RKO (cell line): ENCODE results near the gene PCSK6.
A peak's percentile ranks its signal among the peaks of the same experiment; 100 is the strongest.

Experiments used
- DNase-seq: peaks from one replicate; pipeline ENCODE4 v3.0.0-alpha.2; 2016; ENCODE audit warnings: low spot score

PCSK6 gene

GRCh38 chr15:101498717-101499480, 9.4 kb upstream of the PCSK6 start:
- peak; percentile 10 for DNase-seq

GRCh38 chr15:101498076-101498716, 8.7 kb upstream of the PCSK6 start:
- DNase-seq: no peak

- DNase-seq: no peak
These were observed 8.1 kb upstream of the PCSK6 start for GRCh38 chr15:101497484-101498034.

DNA sequence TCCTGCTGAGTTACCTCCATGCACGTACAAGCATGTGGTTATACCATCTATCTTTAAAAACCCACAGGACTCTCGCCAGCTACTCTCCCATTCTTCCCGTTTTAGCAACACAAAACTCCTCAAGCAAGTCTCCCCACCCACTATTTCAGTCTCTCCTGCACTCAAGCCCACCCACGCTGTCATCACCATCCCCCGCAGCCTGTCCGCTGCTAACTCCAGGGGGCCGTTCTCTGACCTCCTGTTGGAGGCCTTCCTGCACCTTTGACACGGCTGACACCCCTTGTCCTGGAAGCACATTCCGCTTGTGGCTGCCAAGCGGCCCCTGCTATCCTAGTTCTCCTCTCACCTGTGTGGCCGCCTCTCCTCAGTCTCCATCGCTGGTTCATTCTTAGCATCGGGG, 7.5 kb upstream of the PCSK6 start:
- no peak for DNase-seq

DNA sequence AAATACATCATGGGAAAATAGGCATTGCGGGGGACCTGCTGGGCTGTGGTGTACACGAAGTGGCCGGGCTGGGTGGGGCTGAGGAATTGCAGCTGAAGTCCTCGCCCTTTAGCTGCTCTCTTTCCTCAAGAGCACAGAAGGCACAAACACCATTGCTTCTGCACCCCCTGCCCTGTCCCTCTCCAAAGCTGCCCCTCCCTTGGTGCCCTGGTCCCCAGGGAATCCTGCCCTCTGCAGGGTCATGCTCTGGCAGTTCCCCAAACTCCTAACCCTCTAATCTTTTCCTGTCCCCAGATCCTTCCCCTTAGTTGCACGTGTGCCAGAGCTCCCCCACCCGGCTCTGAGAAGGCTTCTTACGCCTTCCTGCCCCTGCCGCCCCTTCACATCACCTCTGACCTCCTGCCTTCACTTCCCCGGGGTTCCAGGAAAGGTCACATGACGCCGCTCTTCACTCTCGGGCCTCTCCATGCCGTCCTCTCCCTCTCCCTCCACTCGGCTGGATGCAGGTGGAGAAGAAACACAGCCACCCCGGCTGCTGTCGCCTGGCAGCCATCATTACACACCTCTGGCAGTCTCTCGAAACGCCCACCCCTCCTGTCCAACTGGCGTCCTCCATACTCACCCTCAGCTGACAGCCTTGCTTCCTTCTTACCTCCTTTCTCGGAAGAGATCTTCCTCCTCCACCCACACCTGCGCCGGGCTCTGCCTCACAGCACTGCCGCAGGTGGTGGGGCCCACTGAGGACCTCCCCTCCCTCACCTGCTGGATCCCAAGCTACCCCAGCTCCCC, 6.9 kb upstream of the PCSK6 start:
- DNase-seq: no peak

DNA sequence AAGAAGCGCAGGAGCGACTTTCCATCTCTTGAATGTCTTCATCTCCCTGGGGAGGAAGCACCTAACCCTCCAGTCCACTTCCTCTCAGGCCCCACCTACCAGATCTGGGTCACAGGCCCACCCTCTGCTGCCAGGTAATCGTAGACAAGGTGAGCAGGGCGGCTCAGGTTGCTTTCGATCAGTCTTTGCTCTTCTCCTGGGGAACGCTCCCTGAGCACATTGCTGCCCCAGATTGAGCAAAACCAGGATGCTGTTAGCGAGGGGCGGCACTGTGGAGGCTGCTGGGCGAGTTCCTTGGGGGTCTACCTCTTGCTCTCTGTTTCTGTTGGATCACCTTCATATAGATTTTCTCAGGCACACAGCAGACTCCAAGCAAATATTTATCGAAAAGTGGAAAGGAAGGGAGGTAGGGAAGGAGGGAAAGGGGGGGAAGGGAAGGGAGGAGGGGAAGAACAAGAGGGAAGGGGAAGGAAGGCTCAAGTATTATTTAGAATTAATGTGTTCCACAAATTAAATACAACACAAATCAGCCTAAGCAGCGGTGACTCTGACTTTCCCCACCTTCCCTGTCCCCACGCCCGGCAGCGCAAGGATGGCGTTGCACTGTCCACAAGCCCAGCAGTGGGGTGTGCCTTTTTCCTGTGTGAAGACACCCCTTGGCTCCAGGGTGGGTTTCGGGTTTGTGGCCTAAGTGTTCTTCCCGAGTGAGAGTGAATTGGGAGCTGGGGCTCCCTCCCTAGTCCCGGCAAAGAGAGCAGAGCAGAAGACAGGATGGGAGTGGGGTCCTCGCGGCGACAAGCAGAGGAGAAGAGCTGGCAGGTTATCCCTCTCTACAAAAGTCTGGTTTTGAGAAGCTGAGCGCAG, 6.1 kb upstream of the PCSK6 start:
- DNase-seq: no peak

DNA sequence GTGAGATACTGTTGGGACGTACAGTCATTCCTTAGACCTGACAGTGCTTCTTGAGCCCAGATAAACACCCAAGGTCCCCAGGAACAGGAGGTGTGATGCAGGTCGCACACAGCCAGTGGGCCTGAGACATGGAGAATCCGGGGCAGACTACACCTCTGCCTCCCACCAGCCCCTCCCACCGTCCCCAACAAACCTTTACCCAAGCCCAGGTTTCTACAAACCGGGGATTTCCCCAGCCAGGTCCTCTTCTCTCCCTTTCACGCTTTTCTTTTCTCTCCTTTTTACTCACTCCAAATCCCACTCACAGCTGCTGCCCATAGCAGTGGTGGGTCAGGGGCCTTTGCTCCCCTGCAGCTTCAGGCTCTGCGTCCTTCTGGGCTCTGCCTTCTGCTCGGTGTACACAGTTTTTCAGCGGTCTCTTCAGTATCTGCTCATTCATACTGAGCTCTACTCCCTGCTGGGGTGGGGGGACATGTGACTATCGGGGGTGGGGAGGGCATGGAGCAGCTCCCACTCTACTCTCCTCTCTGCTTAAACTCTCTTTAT, 4.8 kb upstream of the PCSK6 start:
- DNase-seq: no peak

DNA sequence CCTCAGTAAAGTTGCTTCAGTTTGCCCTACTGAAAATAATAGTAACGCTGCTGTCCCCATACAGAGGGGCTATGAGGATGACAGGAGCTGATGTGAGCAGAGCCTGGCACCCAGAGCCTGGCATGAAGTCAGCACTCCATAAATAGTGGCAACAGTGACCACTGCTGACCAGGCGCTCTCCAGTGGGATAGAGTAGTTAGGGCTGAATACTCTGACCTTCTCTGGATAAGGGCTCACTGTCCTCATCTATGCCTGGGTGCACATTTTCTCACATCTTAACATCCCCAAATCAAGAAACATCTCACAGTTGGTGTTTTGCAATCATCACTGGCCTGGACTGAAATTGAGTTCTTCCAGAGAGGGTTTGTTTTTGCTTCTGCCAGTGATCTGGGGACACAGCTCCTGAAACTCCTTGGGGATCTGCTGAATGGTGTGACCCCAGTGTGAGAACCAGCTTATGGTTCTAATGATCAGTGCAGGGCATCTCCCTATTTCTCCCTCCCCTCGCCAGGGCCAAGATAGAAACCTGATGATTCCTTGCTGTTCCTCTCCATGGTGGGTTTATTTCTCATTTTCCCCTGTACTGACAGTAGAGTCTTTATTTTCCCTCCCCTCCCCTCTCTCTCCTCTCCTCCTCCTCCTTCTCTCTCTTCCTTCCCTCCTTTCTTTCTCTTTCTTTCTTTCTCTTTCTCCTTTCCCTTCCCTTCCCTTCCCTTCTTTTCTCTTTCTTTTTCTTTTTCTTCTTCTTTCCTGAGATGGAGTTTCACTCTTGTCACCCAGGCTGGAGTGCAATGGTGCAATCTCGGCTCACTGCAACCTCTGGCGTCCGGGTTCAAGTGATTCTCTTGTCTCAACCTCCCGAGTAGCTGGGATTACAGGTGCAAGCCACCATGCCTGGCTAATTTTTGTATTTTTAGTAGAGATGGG, 3.5 kb upstream of the PCSK6 start:
- no peak for DNase-seq

DNA sequence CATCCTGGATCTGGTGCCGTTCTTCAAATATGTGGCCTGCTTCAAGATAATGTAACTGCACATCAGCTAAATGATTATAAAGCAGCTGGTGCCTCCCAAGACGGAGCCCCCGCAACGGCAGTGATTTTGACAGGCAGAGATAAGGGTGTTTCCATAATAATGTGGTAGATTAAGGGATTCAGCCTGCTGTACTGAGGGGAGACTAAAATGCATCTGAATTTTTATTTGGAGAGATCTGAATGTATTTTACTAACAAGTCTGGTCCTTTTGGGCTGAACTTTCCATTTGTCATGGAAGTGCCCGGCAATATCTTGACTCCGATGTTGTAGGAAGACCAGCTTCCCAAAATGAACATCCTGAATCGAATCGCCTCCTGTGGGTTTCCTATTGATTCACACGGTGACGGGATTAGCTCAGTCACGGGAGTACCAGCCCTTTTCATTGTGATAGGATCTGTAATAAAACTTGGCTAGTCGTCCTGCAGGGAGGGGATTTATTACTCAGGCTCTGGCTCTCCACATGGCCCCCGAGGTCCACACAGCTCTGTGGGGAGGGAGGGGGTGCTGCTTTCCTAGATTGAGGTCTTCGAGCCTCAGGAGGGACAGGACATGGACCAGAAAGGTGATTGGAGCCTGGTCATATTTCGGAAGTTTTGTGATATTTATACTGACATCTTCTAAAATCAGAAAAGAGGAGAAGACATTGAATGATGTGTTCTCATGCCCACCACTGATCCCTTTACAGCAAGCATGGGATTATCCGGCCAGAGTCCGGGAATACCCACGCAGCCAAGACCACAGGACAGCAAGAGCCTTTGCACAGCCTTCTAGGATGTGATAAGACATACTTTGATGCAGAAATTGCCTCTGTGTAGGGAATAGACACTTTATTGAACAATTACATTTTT, 2.5 kb upstream of the PCSK6 start:
- no peak for DNase-seq

DNA sequence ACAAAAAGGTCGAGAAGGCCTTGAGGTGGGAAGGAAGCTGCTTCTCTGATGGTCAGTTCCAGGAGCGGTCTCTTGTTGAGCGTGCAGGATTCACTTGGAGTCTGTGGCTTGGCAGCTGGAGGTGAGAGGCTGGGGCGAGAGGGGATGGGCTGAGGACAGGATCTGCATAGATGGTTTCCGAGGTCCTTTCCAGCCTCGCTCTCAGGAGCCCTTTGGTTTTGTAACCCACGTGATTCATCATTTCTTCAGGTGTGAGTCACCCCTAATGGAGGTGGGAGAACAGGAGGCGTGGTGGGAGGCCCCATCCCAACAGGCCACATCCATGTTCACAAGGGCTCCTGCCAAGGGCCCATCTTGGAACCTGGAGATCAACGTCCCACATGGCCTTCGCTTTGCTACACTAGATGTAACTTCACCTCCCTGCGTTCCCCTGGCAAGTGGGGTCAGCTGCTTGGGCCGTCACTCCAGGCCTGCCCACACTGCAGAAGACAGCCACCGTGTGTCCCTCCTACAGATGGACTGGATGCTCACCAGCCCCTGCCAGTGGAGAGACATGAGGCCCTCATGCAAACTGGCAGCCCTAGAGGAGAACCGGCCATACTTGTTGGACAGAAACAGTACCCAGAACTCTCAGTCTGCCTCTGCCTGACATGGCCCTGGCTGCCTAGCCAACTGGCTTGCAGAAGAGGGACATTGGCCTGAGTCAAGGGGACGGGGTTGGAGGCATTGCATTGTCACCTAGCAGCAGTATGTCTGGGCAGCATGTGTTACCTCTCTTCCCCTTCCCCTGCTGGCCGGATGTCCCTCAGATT, 1.6 kb upstream of the PCSK6 start:
- DNase-seq: peak; percentile 16

GRCh38 chr15:101490408-101490891, 943 bp upstream of the PCSK6 start:
- no peak for DNase-seq

- peak; percentile 54 for DNase-seq
These were observed 289 bp downstream of the PCSK6 start for GRCh38 chr15:101489237-101489598.

GRCh38 chr15:101488300-101489164, 975 bp downstream of the PCSK6 start:
- peak; percentile 28 for DNase-seq

- DNase-seq: peak; percentile 42
These were observed 2.6 kb downstream of the PCSK6 start for GRCh38 chr15:101486696-101487459.

- no peak for DNase-seq
These were observed 6.0 kb downstream of the PCSK6 start for GRCh38 chr15:101483462-101483861.
